GM19193 (cell line): ENCODE results near the gene SPTBN2.

Experiments
- POLR2A ChIP-seq: IDR thresholded peaks from 4 replicates; pipeline ENCODE4 v1.6.1; 2011; ENCODE audit not compliant: insufficient read depth, insufficient read length; ENCODE audit errors: extremely low read depth

Gene SPTBN2

DNA sequence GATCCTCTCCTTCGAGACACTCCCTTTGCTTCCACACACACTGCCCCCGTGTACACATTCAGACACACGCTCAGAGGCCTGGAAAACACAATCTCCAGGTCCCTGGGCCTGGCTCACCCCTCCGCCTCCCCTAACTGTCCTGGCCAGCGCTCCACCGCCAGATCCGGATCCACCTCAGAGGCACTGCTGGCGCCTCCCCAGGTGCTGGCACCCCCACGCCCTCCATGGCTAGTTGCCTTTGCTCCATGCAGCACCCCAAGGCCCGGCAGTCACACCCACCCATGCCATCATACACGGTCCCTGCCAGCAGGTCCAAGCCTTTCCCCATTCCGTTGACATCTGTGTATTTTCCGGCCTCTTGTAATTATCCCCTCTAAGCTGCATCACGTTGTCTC, 11.1 kb downstream of the SPTBN2 start:
- no peak for TF ChIP-seq POLR2A

GRCh38 chr11:66716996-66717395, 12.0 kb downstream of the SPTBN2 start:
- no peak for TF ChIP-seq POLR2A

DNA sequence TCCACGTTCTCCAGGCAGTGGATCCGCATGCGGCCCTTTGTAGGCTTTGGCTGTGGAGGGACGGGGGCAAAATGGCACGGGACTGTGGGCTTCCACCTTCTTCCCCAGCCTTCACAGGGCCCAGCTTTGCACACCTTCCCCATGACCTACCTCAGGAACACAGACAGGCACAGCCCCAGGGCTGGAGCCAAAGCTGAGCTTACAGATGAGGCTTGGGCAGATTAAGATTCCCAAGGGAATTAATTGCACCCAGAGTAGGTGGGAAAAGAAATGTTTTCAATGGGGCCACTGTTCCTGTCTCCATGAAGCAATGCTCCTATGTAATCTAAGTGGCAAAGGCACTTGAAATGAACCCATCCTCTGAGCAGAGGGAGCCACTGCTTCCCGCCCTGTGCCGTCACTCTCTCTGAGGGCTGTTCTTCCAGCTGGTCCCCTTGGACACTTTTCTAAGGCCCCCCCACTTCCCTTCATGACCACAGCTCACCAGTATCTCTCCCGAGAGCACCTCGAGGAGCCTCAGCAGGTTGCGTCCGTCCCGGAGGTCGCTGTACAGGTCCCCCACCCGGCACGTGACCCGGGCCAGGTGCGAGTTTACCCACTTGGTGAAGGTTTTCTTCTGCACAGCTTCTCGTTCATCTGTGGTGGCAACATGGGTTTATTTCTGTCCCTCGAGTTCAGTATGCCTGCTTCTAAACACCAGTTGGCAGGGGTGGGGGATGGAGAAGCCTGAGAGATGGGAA, 13.5 kb downstream of the SPTBN2 start:
- TF ChIP-seq POLR2A: no peak

DNA sequence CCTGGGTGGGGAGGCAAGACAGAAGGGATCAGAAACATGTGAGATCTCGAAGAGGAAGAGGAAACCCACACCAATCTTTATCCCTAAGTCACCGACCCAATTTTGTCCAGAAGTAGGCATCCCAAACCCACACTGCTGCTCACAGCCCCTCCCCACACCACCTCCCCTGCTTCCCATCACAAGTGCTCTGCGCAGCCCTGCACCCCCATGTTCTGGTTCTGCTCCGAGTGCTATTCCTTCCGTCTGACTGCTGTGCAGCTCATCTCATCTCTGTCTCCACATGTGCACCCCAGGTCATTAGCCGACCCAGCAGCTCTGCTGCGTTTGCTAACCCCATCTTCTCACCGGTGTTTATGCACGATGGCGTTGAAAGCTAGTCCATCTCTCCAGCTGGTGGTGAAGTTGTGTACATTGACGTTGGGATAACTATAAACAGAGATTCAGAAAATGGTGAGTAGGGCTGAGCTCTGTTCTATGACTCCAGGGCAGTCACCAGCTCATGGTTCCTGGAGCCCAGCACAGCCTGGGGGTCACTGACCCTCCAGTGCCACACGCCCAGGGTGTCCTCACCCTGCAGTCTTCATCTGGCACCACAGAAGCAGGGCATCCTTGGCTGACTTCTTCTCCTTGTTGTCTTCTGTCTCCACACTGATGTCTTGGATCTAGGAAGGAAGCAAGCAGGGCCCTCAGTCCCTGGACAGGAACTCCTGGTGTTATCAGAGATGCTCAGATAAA, 15.1 kb downstream of the SPTBN2 start:
- no peak for TF ChIP-seq POLR2A

DNA sequence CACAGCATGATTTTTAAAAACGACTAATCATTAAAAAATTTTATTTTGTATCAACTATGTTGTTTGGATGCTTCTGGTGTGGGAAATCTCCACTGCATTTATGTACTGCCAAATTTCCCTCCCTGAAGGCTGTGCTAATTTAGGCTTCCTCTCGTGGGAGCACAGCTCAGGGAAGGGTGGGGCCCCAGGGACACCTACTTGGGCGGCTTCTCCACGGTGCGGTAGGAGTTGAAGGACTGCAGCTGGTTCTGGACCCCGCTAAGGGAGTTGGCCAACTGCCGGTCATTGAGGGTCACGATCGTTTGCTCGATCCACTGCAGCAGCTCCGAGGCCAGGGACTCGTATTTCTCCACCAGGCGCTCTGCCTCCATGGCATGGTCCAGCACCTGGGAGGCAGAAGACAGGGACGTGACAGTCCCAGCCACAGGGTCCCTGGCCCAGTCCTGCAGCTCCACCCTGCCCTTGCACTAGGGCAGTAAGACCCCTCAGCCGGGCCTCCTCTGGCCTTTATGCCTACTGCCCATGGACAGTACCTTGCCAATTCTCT, 18.6 kb downstream of the SPTBN2 start:
- TF ChIP-seq POLR2A: no peak

DNA sequence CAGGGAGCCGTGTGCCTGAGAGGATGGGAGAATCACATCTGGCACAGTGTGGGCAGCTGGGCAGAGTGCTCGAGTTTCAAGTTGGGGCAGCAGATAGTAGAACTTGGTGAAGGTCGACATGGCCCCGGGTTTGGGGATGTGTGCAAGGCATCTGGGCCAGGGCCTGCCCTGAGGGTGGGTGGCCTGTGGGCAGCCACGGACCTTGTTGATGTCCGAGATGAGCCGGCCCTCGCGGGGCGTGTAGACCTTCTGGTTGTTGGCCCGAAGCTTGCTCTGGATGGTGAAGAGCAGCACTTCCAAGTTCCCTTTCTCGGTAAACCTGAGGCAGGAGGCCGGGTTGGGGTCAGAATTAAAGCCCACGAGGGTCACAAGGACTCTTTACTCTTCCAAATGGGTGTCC, 20.3 kb downstream of the SPTBN2 start:
- no peak for TF ChIP-seq POLR2A

DNA sequence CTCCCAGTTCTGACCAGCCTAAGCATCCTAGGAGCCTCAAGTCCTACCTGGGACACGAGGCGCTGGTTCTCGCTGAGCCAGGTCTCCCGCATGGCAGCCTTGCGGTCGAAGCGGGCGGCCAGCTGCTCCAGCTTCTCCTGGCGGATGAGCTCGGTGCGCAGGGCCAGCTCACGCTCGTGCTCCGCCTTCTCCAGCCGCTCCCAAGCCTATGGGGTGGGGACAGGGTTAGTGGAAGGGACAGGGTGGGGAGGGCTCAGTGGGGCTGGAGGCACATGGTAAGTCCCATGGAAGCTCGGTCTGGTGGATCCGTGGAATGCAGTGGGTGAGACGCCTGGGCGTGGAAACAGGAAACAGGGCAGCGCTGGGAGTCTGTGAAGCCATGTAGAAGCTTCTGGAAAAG, 20.9 kb downstream of the SPTBN2 start:
- no peak for TF ChIP-seq POLR2A

DNA sequence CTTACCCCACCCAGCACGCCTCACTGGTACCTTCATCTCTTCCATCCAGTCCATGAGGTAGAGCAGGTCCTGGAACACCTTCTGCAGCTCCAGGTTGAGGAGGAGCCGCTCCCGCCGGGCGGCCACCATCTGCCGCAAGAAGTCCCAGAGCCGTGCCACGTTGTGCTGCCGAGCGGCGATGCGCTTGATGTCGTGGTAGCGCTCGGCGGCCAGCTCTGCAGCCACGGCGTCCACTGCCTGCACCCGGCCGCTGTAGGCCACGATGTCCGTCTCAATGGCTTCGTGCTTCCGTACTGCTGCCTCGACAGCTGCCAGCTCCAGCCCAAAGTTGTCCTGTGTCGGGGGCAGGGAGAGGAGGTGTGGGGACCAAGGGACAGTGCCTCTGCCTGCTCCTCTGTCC, 21.5 kb downstream of the SPTBN2 start:
- no peak for TF ChIP-seq POLR2A

- no peak for TF ChIP-seq POLR2A
Observed at GRCh38 chr11:66706989-66707388, 22.0 kb downstream of the SPTBN2 start.

DNA sequence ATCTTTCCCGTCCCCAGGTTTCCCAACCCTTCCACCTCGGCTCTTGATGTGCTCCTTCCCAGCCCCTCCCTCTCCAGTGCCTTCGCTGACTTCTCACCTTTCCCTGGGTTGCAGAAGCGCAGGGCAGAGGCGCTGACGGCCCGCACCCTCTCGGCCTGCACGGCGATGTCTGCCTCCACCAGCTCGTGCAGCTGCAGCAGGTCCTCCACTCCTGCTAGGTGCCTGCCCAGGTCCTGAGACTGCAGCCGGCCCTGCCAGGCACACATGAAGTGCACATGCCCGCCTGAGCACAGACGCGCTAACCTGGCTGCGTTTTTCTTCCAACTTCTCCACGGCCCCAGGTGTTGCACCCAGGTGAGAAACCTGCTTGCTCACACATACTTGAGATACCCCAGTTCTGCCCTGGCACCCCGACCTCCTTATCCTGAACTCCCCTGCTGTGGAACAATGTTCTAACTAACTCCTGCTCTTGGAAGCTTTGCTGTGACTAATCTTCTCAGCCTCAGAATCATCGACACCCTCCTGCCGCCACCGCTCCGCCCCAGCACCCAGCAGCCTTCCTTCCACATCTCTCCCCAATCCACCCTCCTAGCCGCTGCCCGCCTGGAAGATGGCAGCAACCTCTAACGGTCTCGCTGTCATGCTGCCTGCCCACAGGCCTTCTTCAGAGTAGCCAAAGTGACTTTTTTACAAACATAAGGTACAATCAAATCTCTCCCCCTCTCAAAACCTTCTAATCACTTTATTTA, 23.3 kb downstream of the SPTBN2 start:
- no peak for TF ChIP-seq POLR2A

DNA sequence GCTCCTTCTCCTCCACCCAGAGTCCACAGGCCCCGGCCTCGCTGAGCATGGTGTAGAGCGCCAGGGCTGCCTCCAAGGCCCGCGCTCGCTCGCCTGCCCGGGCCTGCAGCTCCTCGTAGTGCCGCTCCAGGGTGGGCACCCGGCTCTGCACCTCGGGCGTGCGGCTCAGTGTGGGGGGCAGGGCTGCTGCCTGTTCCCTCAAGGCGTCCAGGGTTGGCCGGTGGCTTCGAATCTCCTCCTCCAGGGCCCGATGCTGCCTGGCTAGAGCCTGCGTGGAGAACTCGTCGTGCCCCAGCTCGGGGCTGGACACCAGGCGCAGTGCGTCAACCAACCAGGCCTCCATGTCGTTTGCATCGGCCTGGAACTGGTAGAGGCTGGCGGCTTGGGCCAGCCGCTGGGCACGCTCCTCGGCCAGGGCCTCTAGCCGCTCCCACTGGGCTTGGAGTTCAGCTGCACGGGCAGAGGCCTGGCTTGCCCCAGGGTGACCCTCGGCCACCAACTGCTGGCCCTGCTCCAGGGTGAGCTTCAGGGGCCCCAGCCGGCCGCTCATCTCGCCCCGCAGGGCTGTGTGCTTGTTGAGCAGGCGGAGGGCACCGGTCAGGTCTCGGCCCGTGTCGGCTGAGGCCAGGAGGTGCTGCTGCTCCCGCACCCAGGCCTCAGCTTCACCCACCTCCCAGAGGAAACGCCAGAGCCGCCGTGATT, 24.2 kb downstream of the SPTBN2 start:
- no peak for TF ChIP-seq POLR2A

- no peak for TF ChIP-seq POLR2A
Observed at GRCh38 chr11:66701432-66702240, 27.4 kb downstream of the SPTBN2 start.

- TF ChIP-seq POLR2A: no peak
Observed at GRCh38 chr11:66700742-66701141, 28.3 kb downstream of the SPTBN2 start.

DNA sequence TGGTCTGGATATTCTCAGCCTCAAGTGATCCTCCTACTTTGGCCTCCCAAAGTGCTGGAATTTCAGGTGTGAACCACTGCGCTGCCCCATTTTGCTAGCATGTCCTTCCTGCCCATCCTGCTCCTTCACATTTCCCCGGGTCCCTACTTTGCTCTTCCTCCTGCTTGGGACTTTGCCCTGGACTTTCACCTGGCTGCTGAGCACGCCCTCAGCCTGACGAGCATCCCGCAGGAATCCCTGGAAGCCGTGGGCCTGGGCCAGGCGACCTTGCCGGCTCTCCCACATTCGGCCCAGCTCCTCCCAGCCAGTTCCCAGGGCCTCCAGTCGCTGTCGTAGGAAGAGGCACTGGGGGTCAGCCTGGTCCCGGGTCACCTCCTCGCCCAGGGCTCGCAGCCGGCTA, 28.7 kb downstream of the SPTBN2 start:
- no peak for TF ChIP-seq POLR2A

- TF ChIP-seq POLR2A: no peak
Observed at GRCh38 chr11:66698491-66698890, 30.5 kb downstream of the SPTBN2 start.

DNA sequence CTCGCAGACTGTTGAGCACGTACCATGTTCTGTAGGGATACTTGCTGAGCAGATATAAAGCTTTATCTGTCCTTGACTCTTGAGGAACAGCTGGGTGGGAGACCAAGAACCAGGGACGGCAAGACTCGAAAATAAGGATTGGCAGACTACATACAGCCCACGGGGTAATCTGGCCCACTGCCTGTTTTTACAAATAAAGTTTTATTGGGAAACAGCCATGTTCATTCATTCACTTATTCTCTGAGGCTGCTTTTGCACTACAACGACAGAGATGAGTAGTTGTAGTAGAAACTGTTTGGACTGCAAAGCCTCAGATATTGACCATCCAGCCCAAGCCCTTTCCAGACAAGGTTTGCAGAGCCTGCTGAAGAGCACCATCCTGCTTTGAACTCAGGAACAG, 31.0 kb downstream of the SPTBN2 start:
- TF ChIP-seq POLR2A: no peak
